A549 treated with RU486 at 1 μM for 4 hours (cell line): ENCODE data around the gene ACKR3. TPM values are rescaled to one million over a fixed set of nuclear protein-coding genes. Genes with fewer than 3 reads are reported as not detected.

Experiments
- total RNA-seq: library from RNA; stranded (reverse); fragments of 200-300 nt; extraction: Qiagen RNA extraction; gene quantifications from 5 replicates; pipeline ENCODE4 v1.2.3, GENCODE V29; 2022; ENCODE audit warnings: low read depth

ACKR3 gene
- 19.7 to 29.6 TPM (median 24.3 TPM) in 5 replicates for total RNA-seq

GRCh38 chr2:236569573-236569973 lies at the start of gene ACKR3:
TSS of gene ACKR3 (plus strand) at chr2:236569825. CDS start at chr2:236580466, 10,641 bp downstream.

